DLD1 (cell line): ENCODE measurements around the gene LRRC49.
"Not testable (repeated sequence)": the region's sequence is repeated elsewhere in the genome, so short reads cannot be mapped to it uniquely, and the experiment has no call there.

ENCODE experiments used
- in situ Hi-C: cut with HindIII; loops from 2 replicates; pipeline ENCODE4 v1.10.0; 2017; ENCODE audit warnings: low sequenced_read_pairs

LRRC49 gene

GRCh38 chr15:70867911-70868467 lies 24.6 kb upstream of the LRRC49 start:
- in situ Hi-C loops, result no loop called here

GRCh38 chr15:70869346-70869745 lies 23.3 kb upstream of the LRRC49 start:
- in situ Hi-C loops, result no loop called here

GRCh38 chr15:70870051-70870450 lies 22.6 kb upstream of the LRRC49 start:
- in situ Hi-C loops, result no loop called here

GRCh38 chr15:70871490-70871889 lies 21.1 kb upstream of the LRRC49 start:
- in situ Hi-C loops, result not testable (repeated sequence)

GRCh38 chr15:70873232-70874054 lies 19.2 kb upstream of the LRRC49 start:
- in situ Hi-C loops, result no loop called here

GRCh38 chr15:70875001-70875782 lies 17.4 kb upstream of the LRRC49 start:
- in situ Hi-C loops, result no loop called here

- in situ Hi-C loops, result no loop called here
These were observed 16.6 kb upstream of the LRRC49 start for GRCh38 chr15:70876011-70876410.

GRCh38 chr15:70876683-70877082 lies 15.9 kb upstream of the LRRC49 start:
- in situ Hi-C loops, result no loop called here

- in situ Hi-C loops, result no loop called here
These were observed 13.2 kb upstream of the LRRC49 start for GRCh38 chr15:70879401-70879800.

- in situ Hi-C loops, result no loop called here
These were observed 11.8 kb upstream of the LRRC49 start for GRCh38 chr15:70880781-70881180.

GRCh38 chr15:70882361-70882760 lies 10.3 kb upstream of the LRRC49 start:
- in situ Hi-C loops, result no loop called here

GRCh38 chr15:70892912-70893560 lies 410 bp downstream of the LRRC49 start:
- in situ Hi-C loops, result no loop called here

- in situ Hi-C loops, result no loop called here
These were observed 9.5 kb downstream of the LRRC49 start for GRCh38 chr15:70902107-70902506.

- in situ Hi-C loops, result no loop called here
These were observed 14.2 kb downstream of the LRRC49 start for GRCh38 chr15:70906842-70907241.

GRCh38 chr15:70907784-70908471 lies 15.3 kb downstream of the LRRC49 start:
- in situ Hi-C loops, result no loop called here

- in situ Hi-C loops, result no loop called here
These were observed 18.3 kb downstream of the LRRC49 start for GRCh38 chr15:70910958-70911357.

GRCh38 chr15:70912187-70912586 lies 19.6 kb downstream of the LRRC49 start:
- in situ Hi-C loops, result no loop called here

- in situ Hi-C loops, result no loop called here
These were observed 23.9 kb downstream of the LRRC49 start for GRCh38 chr15:70916531-70916930.

- in situ Hi-C loops, result no loop called here
These were observed 25.3 kb downstream of the LRRC49 start for GRCh38 chr15:70917955-70918354.

- in situ Hi-C loops, result no loop called here
These were observed 28.5 kb downstream of the LRRC49 start for GRCh38 chr15:70920981-70921696.
